ENCODE data around the gene SH3RF1. TPM values are rescaled to one million over a fixed set of nuclear protein-coding genes. Genes with fewer than 3 reads are reported as not detected.

The SH3RF1 gene
- total RNA-seq, 4 donors from 2014 or later, result 5.9 to 41.2 (median 15.0) TPM

DNA sequence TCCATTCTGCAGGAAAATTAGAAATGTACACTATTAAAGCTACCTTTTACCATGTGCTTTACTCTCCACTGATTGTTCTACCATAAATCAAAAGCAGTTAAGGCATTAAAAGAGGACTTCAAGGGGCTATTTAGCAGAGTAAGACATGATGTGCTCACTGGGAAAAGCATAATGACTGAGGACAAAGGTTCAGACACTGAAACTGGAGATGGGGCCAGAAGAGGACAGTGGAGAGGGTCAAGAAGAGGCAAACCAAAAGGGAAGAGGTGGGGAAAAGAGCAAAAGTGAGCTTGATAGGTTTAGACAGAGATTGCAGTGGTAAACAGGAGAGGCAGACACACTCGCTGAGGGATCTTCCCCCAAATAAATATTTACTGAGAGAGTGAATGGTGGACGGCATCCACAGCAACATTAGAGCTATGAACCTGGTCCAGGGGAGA lies 23.8 kb downstream of the SH3RF1 start:
- no peaks in the 10 kb centered on the region for H3K9me3 ChIP-seq
- H3K4me3 ChIP-seq, result no peak overlapping the region
- H3K4me1 ChIP-seq, result no peaks in the 10 kb centered on the region
- no peak overlapping the region for H3K27ac ChIP-seq
- intact Hi-C loops (cut with DNase I; ENCODE audit: low total_unique reads), result no loop called here
- H3K27me3 ChIP-seq, result no peaks in the 10 kb centered on the region
- DNase-seq, result no peak
- no peaks in the 10 kb centered on the region for H3K36me3 ChIP-seq
- TF ChIP-seq, protein P1, sequence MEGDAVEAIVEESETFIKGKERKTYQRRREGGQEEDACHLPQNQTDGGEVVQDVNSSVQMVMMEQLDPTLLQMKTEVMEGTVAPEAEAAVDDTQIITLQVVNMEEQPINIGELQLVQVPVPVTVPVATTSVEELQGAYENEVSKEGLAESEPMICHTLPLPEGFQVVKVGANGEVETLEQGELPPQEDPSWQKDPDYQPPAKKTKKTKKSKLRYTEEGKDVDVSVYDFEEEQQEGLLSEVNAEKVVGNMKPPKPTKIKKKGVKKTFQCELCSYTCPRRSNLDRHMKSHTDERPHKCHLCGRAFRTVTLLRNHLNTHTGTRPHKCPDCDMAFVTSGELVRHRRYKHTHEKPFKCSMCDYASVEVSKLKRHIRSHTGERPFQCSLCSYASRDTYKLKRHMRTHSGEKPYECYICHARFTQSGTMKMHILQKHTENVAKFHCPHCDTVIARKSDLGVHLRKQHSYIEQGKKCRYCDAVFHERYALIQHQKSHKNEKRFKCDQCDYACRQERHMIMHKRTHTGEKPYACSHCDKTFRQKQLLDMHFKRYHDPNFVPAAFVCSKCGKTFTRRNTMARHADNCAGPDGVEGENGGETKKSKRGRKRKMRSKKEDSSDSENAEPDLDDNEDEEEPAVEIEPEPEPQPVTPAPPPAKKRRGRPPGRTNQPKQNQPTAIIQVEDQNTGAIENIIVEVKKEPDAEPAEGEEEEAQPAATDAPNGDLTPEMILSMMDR (IDR thresholded peaks at IDR 0.05), result no peak
- no peak for TF ChIP-seq POLR2A (IDR thresholded peaks at IDR 0.05)

DNA sequence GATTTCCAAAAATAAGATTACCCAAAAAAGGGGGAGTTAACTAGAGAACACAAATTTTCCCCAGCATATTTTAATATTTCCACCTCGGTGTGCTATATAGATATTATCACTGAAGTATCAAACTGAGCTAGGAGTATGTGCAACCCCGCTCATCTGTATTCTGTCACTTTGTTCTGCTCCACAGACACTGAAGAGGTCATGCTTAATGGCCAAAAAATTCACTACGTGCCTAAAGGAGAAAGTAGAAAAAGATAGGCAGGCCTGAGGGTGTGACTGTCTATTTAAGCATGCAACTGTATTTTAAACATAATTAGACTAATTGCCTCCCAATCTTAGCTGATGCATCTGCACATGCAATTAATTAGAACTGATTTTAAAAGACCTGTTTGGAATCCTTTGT lies 24.5 kb downstream of the SH3RF1 start:
- intact Hi-C loops (cut with DNase I; ENCODE audit: low total_unique reads), result no loop called here
- no peaks in the 10 kb centered on the region for H3K4me1 ChIP-seq

DNA sequence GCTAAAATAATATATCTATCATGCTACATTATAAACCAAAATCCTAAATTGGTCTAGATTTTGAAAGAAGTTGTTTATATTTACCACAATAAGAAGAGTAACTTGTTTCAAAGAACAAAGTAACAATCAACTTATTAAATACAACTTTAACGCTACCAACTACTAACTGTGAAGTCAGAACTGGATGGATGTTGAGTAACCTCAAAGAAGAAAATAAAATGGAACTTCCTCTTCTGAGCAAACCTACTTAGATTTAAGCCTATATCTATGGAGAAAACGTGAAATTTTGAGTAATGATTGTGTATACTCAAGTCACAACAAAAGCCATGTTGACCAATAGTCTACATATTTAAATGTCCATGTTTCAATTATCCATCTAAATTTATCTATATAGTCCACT lies 25.7 kb downstream of the SH3RF1 start:
- Histone ChIP-seq H3K9me3 (no peaks in the 10 kb centered on the region), H3K4me1 (no peaks in the 10 kb centered on the region), H3K36me3 (no peaks in the 10 kb centered on the region), H3K27ac (no peak overlapping the region), H3K4me3 (no peak overlapping the region), H3K27me3 (no peaks in the 10 kb centered on the region)
- no peak for DNase-seq
- intact Hi-C loops (cut with DNase I; ENCODE audit: low total_unique reads), result no loop called here
- TF ChIP-seq, protein P1 (IDR thresholded peaks at IDR 0.05), result no peak
- TF ChIP-seq POLR2A (IDR thresholded peaks at IDR 0.05), result no peak

More for the DNA sequence above, 24.5 kb downstream of the SH3RF1 start:
- no peak for DNase-seq
- H3K4me3 ChIP-seq, result no peak overlapping the region
- H3K36me3 ChIP-seq, result no peaks in the 10 kb centered on the region
- no peaks in the 10 kb centered on the region for H3K27me3 ChIP-seq
- no peaks in the 10 kb centered on the region for H3K9me3 ChIP-seq
- TF ChIP-seq, protein P1 (IDR thresholded peaks at IDR 0.05), result no peak
- TF ChIP-seq POLR2A (IDR thresholded peaks at IDR 0.05), result no peak
- H3K27ac ChIP-seq, result no peak overlapping the region

DNA sequence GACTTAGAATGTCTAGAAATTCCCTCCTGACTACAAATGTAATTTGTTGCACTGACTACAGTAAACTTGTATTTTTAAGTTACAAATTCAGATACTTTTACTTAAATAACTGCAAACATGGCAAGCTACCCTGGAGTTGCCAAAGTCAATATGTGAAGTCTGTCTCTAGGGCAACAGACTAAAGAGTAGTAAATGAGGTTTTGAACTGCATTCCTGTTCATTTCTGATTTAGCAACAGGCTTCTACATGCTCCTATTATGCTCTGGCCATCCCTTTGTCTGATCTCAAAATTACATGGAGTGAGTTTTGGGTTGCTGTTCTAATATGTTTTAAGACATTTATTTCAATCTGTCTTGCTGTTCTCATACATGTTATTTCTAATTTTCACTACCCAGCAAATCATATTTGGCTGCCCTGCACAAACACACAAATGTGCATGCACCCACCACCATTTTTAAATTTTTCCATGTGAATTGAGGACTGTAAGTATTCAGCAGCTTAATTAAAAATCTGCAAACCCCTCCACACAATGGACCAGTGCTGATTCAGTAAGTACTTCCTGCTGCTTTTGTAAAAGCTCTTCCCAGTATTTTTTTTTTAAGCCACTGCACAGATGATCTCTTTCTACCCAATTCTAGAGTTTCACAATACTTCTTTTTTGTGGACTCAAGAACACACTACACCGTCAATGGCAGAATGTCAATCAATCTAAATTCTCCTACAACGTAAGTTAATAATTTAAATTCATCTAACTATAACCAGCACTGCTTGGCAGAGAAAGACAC lies 26.7 kb downstream of the SH3RF1 start:
- H3K36me3 ChIP-seq, result no peaks in the 10 kb centered on the region
- no peaks in the 10 kb centered on the region for H3K9me3 ChIP-seq
- H3K27me3 ChIP-seq, result no peaks in the 10 kb centered on the region
- TF ChIP-seq, protein P1 (IDR thresholded peaks at IDR 0.05), result no peak
- TF ChIP-seq POLR2A (IDR thresholded peaks at IDR 0.05), result no peak
- H3K27ac ChIP-seq, result no peak overlapping the region
- intact Hi-C loops (cut with DNase I; ENCODE audit: low total_unique reads), result no loop called here
- no peaks in the 10 kb centered on the region for H3K4me1 ChIP-seq
- DNase-seq, result no peak
- no peak overlapping the region for H3K4me3 ChIP-seq

DNA sequence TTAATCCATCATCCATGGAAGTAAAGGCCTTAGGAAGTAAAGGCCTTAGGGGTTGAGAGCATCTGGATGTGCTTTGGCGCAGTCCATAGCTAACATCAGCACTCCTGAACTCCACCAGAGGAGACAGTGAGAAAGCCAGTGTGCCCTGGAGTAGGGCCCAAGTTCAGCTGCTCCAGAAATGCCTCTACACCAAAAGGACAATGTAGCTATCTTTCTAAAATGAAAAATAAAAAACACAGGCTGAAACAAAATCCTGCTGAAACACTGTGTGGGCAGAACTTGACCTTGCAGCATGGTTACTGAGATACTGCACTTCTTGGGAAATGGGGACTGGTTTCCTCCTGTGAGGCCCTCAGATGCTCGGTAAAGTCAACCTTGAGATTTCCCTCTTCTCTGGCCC lies 29.3 kb downstream of the SH3RF1 start:
- no peaks in the 10 kb centered on the region for H3K4me1 ChIP-seq
- no peak overlapping the region for H3K27ac ChIP-seq
- intact Hi-C loops (cut with DNase I; ENCODE audit: low total_unique reads), result no loop called here

More for the DNA sequence above, 29.3 kb downstream of the SH3RF1 start:
- Histone ChIP-seq H3K4me3 (no peak overlapping the region), H3K27me3 (no peaks in the 10 kb centered on the region), H3K9me3 (no peaks in the 10 kb centered on the region), H3K36me3 (no peaks in the 10 kb centered on the region)
- DNase-seq, result no peak
- TF ChIP-seq, protein P1 (IDR thresholded peaks at IDR 0.05), result no peak
- TF ChIP-seq POLR2A (IDR thresholded peaks at IDR 0.05), result no peak

All from uterus (tissue), 4 donors.